ENCODE measurements around the gene CCM2L.

The CCM2L gene

DNA sequence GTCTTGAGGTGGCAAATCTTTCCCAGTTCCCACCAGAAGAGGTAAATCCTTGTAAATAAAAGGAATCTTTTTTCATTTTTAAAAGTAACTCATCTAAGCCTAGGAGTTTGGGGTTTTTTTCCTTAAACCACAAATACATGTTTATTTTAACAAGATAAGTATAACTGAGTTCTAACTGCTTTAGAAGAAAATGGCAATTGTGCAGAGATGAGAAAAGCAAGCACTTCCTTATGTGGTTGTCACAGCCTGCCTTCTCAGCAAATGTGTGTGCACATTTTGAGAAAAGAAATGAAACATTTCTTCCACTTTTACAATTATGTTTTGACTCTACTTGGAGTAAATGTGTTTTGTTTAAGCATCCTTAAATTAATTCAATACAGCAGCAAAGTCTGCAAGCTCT, 59.5 kb downstream of the CCM2L start:
- TF ChIP-seq TCF12 (IDR thresholded peaks at IDR 0.05; ENCODE audit: low read depth): no peak
- TF ChIP-seq RAD21 (IDR thresholded peaks at IDR 0.05; ENCODE audit: low read depth): no peak
- TF ChIP-seq FOXM1 (IDR thresholded peaks at IDR 0.05; ENCODE audit: borderline replicate concordance, low read depth): no peak
- TF ChIP-seq NFIC (IDR thresholded peaks at IDR 0.05): no peak
- no peak for TF ChIP-seq TEAD4 (IDR thresholded peaks at IDR 0.05)
- TF ChIP-seq, protein P1, sequence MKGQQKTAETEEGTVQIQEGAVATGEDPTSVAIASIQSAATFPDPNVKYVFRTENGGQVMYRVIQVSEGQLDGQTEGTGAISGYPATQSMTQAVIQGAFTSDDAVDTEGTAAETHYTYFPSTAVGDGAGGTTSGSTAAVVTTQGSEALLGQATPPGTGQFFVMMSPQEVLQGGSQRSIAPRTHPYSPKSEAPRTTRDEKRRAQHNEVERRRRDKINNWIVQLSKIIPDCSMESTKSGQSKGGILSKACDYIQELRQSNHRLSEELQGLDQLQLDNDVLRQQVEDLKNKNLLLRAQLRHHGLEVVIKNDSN (IDR thresholded peaks at IDR 0.05): no peak
- no peak for TF ChIP-seq ZBTB7A (IDR thresholded peaks at IDR 0.05; ENCODE audit: low read depth)
- no peak for TF ChIP-seq EGR1 (IDR thresholded peaks at IDR 0.05)
- TF ChIP-seq YY1 (IDR thresholded peaks at IDR 0.05; ENCODE audit: low read depth): no peak
- TF ChIP-seq, protein P2, sequence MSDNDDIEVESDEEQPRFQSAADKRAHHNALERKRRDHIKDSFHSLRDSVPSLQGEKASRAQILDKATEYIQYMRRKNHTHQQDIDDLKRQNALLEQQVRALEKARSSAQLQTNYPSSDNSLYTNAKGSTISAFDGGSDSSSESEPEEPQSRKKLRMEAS (IDR thresholded peaks at IDR 0.05): no peak

DNA sequence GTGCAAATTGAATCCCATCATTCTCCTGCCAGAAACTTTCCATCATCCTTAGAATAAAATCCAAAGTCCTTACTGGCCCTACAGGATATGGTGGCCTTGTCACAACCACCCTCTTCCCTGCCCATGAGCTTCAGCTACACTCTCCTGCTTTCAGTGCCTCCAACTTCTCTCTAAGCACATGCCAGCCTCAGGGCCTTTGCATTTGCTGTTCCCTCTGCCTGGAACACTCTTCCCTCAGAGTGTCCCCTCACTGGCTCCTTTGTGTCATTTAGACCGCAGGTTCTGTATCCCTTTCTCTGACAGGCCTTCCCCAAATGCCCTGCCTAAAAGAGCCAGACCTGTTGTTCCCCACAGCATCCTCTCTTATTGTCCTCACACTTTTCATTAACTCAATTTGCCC, 60.0 kb downstream of the CCM2L start:
- TF ChIP-seq FOXM1 (IDR thresholded peaks at IDR 0.05; ENCODE audit: borderline replicate concordance, low read depth) (no peak), CREB1 (IDR thresholded peaks at IDR 0.05; ENCODE audit: low read depth) (no peak), YY1 (IDR thresholded peaks at IDR 0.05; ENCODE audit: low read depth) (no peak), TCF12 (IDR thresholded peaks at IDR 0.05; ENCODE audit: low read depth) (no peak), RAD21 (IDR thresholded peaks at IDR 0.05; ENCODE audit: low read depth) (no peak), ZBTB7A (IDR thresholded peaks at IDR 0.05; ENCODE audit: low read depth) (no peak), NFIC (IDR thresholded peaks at IDR 0.05) (no peak)
- TF ChIP-seq, protein P3, sequence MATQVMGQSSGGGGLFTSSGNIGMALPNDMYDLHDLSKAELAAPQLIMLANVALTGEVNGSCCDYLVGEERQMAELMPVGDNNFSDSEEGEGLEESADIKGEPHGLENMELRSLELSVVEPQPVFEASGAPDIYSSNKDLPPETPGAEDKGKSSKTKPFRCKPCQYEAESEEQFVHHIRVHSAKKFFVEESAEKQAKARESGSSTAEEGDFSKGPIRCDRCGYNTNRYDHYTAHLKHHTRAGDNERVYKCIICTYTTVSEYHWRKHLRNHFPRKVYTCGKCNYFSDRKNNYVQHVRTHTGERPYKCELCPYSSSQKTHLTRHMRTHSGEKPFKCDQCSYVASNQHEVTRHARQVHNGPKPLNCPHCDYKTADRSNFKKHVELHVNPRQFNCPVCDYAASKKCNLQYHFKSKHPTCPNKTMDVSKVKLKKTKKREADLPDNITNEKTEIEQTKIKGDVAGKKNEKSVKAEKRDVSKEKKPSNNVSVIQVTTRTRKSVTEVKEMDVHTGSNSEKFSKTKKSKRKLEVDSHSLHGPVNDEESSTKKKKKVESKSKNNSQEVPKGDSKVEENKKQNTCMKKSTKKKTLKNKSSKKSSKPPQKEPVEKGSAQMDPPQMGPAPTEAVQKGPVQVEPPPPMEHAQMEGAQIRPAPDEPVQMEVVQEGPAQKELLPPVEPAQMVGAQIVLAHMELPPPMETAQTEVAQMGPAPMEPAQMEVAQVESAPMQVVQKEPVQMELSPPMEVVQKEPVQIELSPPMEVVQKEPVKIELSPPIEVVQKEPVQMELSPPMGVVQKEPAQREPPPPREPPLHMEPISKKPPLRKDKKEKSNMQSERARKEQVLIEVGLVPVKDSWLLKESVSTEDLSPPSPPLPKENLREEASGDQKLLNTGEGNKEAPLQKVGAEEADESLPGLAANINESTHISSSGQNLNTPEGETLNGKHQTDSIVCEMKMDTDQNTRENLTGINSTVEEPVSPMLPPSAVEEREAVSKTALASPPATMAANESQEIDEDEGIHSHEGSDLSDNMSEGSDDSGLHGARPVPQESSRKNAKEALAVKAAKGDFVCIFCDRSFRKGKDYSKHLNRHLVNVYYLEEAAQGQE (IDR thresholded peaks at IDR 0.05; ENCODE audit: low read depth): no peak

DNA sequence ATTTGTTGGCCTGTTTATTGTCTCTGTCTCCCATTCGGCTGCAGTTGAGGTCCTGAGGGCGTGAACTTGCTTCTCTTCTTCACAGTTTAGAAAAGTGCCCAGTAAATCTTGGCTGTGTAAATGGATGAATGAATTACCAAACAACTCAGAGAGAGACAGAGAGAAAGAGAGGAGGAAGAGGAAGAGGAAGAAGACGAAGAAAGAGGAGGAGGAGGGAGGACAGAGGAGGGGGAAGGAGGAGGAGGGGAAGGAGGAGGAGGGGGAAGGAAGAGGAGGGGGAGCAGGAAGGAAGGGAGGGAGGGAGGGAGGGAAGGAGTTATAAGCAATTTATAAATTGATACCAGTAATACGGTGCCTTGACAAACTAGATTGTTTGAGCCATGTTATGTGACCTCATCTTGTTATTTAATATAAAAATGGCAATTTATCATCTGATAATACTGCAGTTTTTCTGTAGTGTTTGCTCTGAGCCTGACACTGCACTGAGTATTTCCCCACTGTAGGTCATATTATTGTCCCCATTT, 60.5 kb downstream of the CCM2L start:
- TF ChIP-seq FOXM1 (IDR thresholded peaks at IDR 0.05; ENCODE audit: borderline replicate concordance, low read depth) (no peak), TAF1 (IDR thresholded peaks at IDR 0.05; ENCODE audit: low read depth) (no peak), CEBPB (IDR thresholded peaks at IDR 0.05) (no peak), NFIC (IDR thresholded peaks at IDR 0.05) (no peak), TCF12 (IDR thresholded peaks at IDR 0.05; ENCODE audit: low read depth) (no peak), YY1 (IDR thresholded peaks at IDR 0.05; ENCODE audit: low read depth) (no peak), CREB1 (IDR thresholded peaks at IDR 0.05; ENCODE audit: low read depth) (no peak), EP300 (IDR thresholded peaks at IDR 0.05; ENCODE audit: borderline replicate concordance) (no peak)
- TF ChIP-seq, protein P3 (IDR thresholded peaks at IDR 0.05; ENCODE audit: low read depth): no peak
- TF ChIP-seq, protein P1 (IDR thresholded peaks at IDR 0.05): no peak

DNA sequence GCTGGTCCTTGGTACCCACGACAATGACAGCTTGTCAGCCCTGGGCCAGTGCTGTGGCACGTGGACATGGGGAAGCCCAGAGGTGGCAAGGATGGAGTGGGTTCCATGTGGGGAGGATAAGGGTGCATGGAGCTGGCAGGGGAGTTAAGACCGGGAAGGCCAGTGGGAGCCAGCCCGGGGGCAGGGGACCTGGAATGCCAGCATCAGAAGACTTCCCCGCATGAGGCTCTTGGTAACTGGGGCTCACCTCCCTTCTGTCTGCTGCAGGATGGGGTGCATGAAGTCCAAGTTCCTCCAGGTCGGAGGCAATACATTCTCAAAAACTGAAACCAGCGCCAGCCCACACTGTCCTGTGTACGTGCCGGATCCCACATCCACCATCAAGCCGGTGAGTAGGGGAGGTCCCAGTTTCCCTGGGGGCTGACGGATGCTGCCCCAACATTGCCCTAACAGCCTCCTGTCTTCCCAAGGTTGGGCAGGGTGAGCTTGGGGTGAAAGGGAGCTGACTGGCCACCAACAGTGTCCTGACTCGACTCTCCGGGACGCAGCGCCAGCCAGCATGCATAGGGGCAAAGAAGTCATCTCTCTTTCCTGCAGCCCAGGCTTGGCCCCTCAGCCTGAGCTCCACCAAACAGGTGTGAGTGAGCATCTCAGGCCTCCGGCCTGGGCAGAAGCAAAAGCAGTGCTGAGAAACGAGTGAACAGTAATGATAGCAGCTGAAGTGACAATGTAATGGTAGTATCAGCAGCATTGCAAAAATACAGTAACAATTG, 61.3 kb downstream of the CCM2L start:
- TF ChIP-seq RAD21 (IDR thresholded peaks at IDR 0.05; ENCODE audit: low read depth) (no peak), NFIC (IDR thresholded peaks at IDR 0.05) (no peak), YY1 (IDR thresholded peaks at IDR 0.05; ENCODE audit: low read depth) (no peak), CEBPB (IDR thresholded peaks at IDR 0.05) (no peak), CREB1 (IDR thresholded peaks at IDR 0.05; ENCODE audit: low read depth) (no peak), TAF1 (IDR thresholded peaks at IDR 0.05; ENCODE audit: low read depth) (no peak), ZBTB7A (IDR thresholded peaks at IDR 0.05; ENCODE audit: low read depth) (no peak), EGR1 (IDR thresholded peaks at IDR 0.05) (no peak), FOXM1 (IDR thresholded peaks at IDR 0.05; ENCODE audit: borderline replicate concordance, low read depth) (no peak), TCF12 (IDR thresholded peaks at IDR 0.05; ENCODE audit: low read depth) (no peak), TEAD4 (IDR thresholded peaks at IDR 0.05) (no peak), EP300 (IDR thresholded peaks at IDR 0.05; ENCODE audit: borderline replicate concordance) (no peak)
- TF ChIP-seq, protein P1 (IDR thresholded peaks at IDR 0.05): no peak
- TF ChIP-seq, protein P3 (IDR thresholded peaks at IDR 0.05; ENCODE audit: low read depth): no peak
- TF ChIP-seq, protein P2 (IDR thresholded peaks at IDR 0.05): no peak
